GM21576 (cell line): ENCODE data around the gene CRKL.

Experiments used
- ATAC-seq: cut with Tn5 transposase; IDR thresholded peaks from one replicate; pipeline ENCODE4 v1.9.1; 2021; ENCODE audit warnings: mild to moderate bottlenecking, moderate library complexity; ENCODE audit not compliant: unreplicated experiment

The CRKL gene

DNA sequence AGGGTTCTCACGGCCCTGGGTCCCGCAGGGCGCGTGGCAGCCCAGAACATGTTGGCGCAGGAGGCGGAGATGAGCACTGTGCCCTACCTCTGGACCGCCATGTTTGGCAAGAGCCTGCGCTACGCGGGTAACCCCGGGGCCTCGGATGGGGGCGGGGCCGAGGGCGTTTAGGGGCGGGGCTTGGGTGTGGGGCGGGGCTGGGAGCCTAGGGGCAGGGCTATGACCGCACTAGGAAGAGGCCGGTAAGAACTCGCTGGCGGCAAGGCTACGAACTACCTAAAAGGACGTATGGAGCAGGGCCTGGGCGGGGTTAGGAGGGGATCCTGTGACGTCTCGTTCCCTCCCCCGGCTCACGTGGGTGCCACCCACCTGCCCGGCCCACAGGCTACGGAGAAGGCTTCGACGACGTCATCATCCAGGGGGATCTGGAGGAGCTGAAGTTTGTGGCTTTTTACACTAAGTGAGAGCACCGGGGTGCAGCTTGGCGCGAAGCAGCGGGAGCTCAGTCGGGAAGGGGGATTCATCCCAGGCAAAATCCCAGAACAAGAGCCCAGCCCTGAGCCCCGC, 62.1 kb downstream of the CRKL start:
- ATAC-seq: no peak

DNA sequence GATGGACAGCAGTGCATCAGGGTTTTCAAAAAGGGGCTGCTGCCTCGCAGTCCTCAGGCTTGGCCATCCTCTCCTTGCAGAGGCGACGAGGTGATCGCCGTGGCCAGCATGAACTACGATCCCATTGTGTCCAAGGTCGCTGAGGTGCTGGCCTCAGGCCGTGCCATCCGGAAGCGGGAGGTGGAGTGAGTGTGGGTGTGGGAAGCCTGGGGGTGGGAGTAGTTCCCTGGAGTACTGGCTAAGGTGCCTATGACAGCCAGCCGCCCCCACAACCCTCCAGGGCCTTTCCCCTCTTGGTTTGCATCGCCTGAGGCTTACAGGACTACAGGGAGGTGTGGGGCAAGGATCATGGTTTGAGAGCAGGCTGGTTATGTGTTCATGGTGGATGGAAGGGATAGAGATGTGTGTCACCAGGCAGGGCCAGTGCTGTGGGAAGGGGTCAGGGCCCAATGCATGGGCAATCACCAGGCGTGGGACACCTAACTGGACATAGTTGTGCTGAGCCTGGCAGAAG, 62.8 kb downstream of the CRKL start:
- no peak for ATAC-seq

DNA sequence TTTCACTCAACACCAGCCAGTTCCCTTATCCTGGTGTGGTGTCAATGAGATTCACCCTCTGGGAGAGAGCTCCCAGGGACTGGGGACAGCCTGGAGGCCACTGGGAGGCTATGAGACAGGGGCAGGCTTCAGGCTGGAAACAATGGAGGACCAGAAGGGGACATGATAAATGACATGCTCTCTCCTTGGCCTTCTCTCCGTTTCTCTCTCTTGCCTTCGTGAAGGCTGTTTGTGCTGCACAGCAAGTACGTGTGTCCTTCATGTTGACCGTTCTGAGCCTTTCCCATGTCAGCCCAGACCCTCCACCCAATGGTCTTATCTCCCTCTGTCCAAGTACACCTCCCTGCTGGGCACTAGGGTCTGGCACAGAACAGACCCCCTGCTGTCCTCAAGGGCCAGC, 63.3 kb downstream of the CRKL start:
- ATAC-seq: no peak

DNA sequence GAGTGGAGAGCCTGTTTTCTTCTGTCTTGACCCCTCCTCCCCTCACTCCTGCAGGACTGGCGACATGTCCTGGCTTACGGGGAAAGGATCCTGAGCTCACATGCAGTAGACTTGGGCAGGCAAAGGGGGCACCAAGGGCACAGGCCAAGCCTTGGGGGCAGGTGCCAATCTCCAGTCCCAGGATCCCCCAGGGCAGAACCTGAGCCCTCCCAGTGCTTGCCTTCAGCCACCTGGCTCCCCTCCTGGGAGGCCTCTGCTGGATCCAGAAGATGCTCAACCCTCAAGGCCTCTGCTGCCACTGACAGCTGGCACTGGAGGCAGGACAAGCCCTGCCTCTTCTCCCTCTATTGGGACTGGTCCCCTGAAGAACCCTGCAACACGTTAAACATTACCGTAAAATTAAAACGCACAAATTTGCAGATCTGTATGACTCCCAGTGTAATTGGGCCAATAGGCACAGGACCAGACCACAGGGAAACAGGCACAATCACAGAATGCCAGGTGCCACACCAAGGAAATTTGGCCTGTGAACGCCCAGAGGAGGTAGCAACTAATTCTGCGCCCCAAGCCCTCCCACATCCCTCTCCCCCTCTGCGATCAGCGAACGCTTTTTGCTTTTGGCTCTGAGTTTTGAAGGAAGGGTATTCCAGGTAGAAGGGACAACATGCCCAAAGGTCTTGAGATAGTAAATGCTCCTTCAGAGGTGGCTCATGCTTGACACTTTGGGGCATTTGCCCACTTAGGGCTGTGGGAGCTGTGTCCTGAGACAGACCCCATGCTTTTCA, 63.9 kb downstream of the CRKL start:
- ATAC-seq: no peak

DNA sequence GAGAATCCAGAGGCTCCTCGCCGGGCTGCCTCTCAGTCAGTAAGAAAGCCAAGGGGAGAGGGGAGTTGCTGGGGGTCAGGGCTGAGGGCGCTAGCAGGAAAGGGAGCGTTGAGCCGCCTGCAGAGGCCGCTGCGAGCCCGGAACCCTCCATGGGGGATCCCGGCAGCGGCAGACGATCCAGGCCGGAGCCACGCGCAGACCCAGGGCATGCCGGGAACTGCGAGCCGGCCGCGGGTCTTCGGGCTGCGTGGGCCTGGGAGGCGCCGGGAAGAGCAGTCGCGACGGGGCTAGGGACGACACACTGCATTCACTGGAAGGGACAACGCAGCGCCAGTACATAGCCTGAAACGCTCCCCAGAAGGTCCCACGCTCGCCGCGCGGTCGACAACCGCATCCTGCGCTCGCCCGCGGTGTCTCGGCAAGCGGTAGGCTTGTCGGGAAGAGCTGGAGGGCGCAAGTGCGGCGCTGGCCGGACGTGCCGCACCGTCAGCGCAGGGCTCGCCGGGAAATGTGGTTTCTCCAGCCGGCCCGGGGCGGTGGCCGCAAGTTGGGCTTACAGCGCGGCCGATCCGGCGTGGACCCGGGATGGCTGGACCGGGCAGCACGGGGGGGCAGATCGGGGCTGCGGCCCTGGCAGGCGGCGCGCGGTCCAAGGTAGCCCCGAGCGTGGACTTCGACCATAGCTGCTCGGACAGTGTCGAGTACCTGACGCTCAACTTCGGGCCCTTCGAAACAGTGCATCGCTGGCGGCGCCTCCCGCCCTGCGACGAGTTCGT, 64.8 kb downstream of the CRKL start, which contains the start of gene LZTR1:
TSS of gene LZTR1 (plus strand) at position 511 of the 776 bp plus-strand sequence. CDS start at position 586, 75 bp downstream.
- ATAC-seq: peak; percentile 74

DNA sequence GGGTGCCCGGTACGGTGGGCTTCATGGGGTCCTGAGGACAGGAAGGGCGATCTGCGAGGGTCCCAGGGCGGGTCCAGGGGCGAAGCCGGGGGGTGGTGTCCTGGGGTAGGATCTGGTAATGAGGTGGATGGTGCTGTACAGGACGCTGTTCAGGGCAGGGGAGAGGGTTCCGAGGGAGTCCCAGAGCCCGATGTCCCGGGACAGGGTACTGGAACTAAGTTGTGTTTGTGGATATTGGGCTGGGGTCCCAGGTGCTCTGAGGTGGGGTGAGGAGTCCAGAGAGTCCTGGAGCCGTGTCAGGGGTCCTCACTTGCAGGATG, 65.3 kb downstream of the CRKL start:
- no peak for ATAC-seq

DNA sequence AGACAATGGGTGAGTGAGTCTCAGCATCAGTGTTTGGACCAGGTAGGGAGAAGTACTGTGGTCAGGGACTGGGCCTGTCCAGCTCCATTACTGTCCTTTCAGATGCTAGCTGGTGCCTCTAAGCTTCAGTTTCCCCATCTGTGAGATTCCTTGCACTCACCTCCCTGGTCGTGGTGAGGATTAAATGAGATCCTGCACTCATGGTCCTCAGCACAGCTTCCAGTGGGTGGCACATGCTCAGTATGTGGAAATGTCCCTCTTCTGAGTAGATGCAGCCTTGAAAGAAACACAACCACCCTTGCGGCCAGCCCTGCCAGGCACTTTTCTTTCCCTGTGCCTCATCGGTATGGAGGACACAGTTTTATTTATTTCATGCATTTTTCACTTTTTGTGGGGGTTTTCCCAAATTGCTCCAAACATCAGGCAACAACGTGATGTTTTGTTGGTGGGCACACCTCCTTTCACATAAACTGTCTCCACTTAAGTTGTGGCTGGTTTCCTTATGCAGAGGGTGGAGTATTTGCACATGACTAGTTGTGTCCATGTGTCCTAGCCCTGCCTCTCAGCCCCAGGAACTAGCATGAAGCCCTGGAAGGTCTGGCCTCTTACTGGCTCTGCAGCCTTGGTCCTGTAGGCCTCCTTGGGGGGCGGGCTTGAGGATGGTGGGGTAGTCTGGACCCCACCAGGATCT, 66.0 kb downstream of the CRKL start:
- ATAC-seq: no peak

DNA sequence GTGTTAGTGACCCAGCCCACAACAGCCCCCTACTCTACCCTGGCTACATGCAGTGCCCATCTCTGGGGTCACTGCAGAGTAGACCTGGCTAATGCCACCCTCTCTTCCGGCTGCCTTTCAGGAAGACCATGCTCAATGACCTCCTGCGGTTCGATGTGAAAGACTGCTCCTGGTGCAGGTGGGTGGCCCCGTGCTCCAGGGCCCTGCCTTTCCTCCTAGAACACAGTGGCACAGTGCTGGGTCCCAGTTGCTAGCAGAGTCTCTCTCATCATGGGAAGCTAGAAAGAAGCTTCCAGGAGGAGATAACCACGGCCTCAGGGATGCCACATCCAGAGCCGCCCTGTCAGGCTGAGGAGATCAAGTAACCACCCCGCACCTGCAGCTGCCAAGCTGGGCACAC, 68.5 kb downstream of the CRKL start:
- no peak for ATAC-seq

DNA sequence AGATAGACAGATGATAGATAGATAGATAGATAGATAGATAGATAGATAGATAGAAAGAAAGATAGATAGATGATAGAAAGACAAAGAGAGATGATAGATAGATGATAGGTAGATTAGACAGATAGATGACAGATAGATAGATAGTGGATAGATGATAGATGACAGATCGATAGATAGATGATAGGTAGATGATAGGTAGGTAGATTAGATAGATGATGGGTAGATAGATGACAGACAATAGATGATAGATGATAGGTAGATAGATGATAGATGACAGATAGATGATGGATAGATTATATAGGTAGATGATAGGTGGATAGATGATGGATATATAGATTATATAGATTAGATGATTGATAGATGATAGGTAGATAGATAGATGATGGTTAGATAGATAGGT, 69.2 kb downstream of the CRKL start:
- no peak for ATAC-seq

DNA sequence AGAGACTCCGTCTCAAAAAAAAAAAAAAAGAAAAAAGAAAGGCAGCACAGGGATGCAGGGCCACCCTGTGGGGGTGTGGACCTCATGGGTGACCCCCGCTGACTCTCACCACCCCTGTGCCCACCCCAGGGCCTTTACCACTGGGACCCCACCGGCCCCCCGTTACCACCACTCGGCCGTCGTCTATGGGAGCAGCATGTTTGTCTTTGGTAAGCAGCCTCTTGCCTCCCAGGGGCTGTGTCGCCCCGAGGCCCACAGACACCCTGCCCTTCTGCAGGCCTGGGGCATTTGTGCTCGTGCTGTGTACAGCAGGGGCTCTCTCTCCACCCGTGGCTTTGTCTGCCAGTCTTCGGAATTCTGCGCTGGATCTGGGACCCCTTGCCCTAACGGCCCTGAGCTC, 70.2 kb downstream of the CRKL start:
- no peak for ATAC-seq

DNA sequence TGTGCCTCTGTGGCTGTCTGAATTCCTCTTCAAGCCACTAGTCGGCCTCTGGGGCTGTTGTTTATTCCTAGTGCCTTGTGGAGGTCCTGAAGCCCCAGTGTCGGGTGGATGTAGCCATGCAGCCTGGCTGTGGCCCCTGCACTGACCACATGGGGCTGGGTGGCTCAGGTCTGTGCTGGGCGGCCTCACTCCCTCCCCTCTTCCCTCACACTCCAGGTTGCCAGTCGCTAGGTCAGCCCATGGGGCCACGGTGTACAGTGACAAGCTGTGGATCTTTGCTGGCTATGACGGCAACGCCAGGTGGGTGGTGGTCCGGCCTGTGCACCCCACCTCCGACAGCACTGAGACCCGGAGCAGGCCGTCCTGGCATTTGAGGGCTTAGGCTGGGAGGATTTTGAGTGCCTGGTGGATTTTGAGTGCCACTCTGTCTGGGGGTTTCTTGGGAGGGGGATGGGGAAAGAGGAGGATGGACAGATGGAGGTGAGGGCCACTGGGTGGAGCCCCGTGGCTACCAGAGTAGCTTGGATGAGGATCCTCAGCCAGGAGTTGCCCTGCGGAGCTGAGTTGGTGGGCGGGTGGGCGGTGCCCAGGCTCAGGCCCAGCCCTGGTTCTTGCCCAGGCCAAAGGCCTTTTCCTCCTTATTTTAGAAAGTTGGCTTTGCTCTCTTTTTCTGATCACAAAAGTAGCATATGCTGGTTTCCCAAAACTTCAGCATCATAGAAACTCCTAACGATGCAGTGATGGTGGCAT, 71.5 kb downstream of the CRKL start:
- ATAC-seq: no peak

DNA sequence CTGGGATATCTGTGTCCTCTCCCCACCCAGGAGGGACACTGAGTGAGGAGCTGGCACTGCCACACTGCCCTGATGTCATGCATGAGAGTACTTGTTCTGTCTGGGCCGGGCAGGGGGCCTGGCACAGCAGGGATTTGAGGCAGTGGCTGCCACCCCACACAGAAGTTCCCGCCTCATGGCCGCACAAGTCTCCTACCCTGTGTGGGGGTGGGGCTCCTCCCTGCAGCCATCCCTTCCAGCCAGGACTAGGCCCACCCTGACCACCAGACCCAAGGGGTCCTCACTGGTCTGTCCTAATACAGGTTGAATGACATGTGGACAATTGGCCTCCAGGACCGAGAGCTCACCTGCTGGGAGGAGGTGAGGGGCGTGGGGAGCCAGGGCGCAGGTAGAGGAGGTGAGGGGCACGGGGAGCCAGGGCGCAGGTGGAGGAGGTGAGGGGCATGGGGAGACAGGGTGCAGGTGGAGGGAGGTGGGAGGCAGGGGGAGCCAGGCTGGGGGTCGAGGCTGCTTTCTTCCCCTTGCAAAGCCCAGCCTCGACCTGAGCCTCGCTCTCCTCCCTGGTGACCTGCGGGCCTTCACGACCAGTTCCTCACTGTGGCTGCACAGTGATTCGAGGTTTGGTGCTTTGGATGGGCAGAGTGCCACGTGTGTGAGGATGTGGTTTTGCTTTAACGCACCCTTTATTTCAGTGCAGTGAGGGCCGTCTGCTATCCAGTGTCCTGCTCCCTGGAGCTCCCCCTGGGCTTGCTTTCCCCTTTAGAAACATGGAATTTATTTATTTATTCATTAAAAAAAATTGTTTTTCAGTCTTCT, 72.3 kb downstream of the CRKL start:
- ATAC-seq: no peak

DNA sequence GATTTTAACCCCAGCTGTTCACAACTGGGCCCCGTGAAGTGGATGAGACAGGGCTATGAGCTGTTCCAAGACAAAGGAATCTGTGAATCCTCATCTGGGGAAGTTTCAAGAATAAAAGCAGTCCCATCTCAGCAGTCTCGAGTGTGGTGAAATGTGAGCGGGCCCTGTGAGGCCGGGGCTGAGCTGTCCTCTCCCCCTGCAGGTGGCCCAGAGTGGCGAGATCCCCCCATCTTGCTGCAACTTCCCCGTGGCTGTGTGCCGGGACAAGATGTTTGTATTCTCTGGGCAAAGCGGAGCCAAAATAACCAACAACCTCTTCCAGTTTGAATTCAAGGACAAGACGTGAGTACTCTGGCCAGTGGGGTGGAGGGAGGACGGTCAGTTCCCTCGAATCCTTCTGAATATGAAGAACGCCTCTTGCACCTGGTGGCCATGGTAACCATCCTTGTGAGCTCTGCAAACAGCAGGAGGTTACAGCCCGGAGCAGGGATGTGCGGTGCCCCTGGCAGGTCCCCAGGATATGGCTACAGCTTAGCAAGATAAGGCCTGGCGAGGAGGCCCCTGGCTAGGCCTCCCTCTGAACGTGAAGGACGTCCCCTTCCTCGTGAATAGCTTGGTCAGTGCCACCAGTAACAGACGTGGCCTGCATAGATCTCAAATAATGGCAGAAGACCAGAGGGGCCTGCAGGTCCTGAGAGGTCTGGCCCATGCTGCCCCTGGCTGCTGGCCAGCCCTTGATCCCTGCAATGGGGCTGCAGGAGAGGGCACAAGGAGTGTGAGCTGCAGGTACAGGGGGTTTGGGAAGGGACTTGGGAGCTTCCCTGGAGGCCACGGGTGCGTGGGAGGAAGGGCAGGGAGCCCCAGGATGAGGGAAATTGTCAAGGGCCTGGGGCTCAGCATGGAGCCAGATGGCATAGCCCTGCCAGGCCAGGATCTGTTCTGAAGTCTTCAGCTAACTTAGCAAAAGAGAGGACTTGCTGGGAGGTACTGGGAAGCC, 73.3 kb downstream of the CRKL start:
- no peak for ATAC-seq

DNA sequence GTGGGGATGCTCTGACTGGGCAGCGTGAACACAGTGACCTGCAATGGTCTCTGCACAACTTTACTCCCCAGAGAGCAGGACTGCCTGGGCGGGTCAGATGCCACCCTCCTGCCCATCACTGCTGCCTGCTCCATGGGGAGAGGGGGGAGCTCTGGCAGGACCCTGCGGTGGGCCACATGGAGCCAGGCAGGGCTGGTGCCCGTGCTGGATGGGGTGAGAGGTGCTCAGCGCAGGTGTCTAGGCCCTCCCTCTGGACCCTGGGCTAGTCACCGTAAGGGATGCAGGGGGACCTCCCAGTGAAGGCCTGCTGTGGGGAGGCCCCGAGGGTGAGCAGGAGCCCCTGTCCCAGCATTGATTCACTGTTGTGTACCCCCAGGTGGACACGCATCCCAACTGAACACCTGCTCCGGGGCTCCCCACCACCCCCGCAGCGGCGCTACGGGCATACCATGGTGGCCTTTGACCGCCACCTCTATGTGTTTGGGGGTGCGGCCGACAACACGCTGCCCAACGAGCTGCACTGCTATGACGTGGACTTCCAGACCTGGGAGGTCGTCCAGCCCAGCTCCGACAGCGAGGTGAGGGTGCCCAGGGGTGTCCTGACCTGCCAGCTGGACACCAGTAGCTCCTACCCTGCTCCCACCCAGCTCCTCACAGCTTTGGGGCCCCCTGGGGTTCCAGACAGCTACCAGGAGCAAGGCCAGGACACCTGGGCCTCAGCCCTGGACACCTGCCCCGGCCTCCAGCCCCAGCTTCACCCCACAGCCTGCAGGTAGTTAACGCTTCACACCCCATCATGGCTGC, 74.2 kb downstream of the CRKL start:
- no peak for ATAC-seq

DNA sequence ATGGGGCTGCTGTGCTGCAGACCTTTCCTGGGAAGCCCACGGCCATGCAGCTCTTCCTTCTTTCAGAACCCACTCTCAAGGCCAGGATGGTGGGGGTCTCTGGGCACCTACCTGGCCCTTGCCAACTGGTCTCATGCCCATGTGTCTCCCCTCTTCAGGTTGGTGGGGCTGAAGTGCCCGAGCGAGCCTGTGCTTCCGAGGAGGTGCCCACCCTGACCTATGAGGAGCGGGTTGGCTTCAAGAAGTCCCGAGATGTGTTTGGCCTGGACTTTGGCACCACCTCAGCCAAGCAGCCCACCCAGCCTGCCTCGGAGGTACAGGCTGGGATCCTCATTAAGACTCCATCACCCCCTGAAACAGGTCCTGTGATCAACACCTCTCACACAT, 74.8 kb downstream of the CRKL start:
- no peak for ATAC-seq

DNA sequence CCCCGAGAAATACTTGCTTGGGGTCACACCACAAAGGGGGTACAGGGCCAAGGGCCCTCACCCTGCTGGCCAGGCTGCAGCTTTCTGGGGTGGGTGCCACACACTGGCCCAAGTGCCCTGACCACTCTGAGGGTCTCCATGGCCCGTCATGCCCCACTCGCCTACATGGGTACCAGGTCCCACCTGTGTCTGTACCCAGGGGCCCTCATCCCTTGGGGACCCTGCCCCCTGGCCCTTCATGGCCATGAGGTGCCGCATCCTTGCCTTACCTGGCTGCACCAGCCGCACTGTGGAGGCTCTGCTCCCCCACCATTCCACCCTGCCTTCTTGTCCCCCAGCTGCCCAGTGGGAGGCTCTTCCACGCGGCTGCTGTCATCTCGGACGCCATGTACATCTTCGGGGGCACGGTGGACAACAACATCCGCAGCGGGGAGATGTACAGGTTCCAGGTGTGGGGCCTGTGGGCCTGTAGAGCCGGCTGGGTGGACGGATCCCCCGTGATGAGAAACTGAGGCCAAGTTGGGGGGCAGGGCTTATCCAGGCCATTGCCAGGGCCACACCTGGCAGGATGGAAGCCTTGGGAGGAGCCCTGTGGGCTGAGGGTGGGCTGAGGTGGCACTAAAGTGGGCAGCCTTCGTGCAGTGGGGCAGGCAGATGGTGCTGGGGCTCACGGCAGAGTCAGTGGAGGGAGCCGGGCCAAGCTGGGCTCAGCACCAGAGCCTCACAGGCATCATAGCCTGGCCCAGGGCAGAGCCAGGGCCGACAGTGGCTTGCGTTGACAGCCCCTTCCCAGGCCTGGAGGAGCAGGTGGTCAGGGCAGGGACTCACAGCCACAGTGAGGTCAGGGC, 75.5 kb downstream of the CRKL start:
- ATAC-seq: no peak
